ENCODE measurements around the gene CSRP1. TPM values are rescaled to one million over a fixed set of nuclear protein-coding genes. Genes with fewer than 3 reads are reported as not detected.

The CSRP1 gene
- total RNA-seq, 2 donors from 2014 or later, result 16.1 to 17.7 TPM

DNA sequence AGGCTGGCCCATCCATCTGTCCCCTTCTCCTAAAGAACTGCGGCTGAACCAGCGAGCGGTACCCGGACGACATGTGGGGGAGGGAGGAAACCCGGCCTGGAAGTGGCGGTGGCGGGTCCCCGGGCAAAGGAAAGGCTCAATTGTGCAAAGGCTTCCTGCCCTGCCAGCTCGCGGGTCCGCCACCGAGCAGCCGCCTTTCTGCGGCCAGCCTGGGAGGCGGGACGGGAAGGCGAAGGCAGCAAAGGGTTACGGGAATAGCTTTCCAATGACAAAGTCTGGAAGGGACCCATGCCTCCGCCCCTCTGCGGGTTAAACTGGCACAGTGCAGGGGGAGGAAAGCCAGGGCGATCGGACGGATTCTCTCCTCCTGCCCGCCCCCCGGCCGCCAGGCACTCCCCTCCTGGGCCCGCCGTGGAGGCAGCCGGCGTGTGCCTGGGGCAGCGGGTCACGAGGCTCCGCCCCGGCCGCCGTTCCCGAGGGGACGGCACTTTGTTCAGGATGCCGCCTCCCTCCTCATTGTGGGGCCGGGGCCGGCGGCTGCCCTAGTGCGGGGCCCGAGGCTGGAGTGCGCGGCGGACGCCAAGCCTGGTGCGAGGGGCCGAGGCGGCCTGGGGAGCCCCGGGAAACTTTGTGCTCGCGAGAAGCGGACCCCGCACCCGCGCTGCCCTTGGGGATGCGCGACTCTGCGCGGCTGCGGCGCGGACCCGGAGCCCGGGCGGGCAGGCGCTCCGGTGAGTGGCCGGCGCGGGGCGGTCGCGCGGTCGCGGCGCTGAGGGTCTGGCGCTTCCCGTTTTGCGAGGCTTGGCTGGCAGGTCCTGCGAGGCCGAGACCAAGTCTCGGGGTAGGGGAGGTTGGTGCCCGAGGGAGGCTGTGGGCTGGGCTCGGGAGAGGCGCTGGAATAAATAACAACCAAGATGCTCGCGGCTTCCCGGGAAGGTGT lies 32.0 kb upstream of the CSRP1 start, which contains the start of gene NAV1:
NAV1 (plus strand) TSS at position 516 of the 940 bp plus-strand sequence. CDS start 83,758 bp downstream, outside the sequence.
- Mint-ChIP-seq H3K9me3 (no peaks in the 10 kb centered on the region), H3K4me1 (peaks cover 37% of the 10 kb centered on the region), H3K27me3 (ENCODE audit: insufficient read depth) (peaks cover 56% of the 10 kb centered on the region), H3K4me3 (peak within 1 kb of the TSS; percentile 80), H3K36me3 (ENCODE audit: low read depth) (no peaks in the 10 kb centered on the region), H3K27ac (peak within 1 kb of the TSS; percentile 91)
- TF ChIP-seq, protein P1, sequence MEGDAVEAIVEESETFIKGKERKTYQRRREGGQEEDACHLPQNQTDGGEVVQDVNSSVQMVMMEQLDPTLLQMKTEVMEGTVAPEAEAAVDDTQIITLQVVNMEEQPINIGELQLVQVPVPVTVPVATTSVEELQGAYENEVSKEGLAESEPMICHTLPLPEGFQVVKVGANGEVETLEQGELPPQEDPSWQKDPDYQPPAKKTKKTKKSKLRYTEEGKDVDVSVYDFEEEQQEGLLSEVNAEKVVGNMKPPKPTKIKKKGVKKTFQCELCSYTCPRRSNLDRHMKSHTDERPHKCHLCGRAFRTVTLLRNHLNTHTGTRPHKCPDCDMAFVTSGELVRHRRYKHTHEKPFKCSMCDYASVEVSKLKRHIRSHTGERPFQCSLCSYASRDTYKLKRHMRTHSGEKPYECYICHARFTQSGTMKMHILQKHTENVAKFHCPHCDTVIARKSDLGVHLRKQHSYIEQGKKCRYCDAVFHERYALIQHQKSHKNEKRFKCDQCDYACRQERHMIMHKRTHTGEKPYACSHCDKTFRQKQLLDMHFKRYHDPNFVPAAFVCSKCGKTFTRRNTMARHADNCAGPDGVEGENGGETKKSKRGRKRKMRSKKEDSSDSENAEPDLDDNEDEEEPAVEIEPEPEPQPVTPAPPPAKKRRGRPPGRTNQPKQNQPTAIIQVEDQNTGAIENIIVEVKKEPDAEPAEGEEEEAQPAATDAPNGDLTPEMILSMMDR (conservative IDR thresholded peaks at IDR 0.05), result peak; percentile 22
- H3K27me3 ChIP-seq (ENCODE audit: control insufficient read depth, insufficient read depth, low read length, poor library complexity, severe bottlenecking), result peaks cover 36% of the 10 kb centered on the region
- no peaks in the 10 kb centered on the region for H3K36me3 ChIP-seq (ENCODE audit: control insufficient read depth, insufficient read depth, low read length)
- no peaks in the 10 kb centered on the region for H3K9me3 ChIP-seq (ENCODE audit: control insufficient read depth, low read length)
- no peaks in the 10 kb centered on the region for H3K4me1 ChIP-seq (ENCODE audit: control insufficient read depth, insufficient read depth, low read length)
- 0 to 1% methylated on average over 29 to 93 of the region's 93 CpGs for WGBS, 2 experiments (ENCODE audit: insufficient coverage in 1 of 2, insufficient read length in 1 of 2)
- H3K9ac ChIP-seq (ENCODE audit: extremely low read depth, low read length, poor library complexity, severe bottlenecking), result peak within 1 kb of the TSS; percentile 79
- peak; percentile 88 for DNase-seq
- H3K4me3 ChIP-seq (ENCODE audit: low read length), result peak within 1 kb of the TSS; percentile 88
- H3K27ac ChIP-seq (ENCODE audit: low read depth, low read length), result peak within 1 kb of the TSS; percentile 64

DNA sequence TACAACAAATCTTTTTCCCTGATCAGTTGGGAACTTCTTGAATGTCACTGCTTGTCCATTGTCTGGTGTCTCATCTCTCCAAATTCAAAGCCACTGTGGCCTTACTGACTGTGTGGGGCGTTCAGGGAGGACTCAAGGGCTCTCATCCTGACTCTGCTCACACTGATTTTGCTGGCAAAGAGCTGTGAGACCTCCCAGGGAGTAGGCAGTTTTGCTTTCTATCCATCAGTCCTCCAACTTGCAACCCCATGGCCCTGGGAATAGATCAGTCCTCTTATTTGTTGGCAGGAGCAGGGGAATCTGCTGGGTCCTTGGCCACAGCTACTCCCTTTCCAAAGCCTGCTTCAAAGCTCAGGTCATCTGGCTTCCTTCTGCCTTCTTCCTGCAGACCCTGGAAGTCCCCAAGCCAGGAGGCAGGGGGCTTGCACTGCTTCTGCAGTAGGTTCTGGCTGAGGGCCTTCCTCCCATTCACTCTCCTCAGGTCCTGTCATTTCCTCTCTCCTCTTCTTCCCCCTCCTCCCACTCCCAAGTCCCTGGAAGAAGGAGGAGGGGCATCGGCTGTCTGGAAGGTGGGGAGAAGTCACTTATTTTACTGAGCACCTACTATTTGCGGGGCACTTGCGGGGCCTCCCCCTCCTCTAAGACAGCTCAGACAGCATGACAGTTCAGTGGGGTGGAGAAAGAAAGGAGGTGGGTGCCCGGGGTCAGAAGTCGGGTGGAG lies 31.1 kb upstream of the CSRP1 start:
- H3K9ac ChIP-seq (ENCODE audit: extremely low read depth, low read length, poor library complexity, severe bottlenecking), result peak overlapping the region; percentile 79
- Mint-ChIP-seq H3K27me3 (ENCODE audit: insufficient read depth) (peaks cover 56% of the 10 kb centered on the region), H3K4me1 (peaks cover 32% of the 10 kb centered on the region), H3K36me3 (ENCODE audit: low read depth) (no peaks in the 10 kb centered on the region), H3K9me3 (no peaks in the 10 kb centered on the region), H3K4me3 (peak overlapping the region; percentile 80), H3K27ac (peak overlapping the region; percentile 72)
- H3K4me3 ChIP-seq (ENCODE audit: low read length), result peak overlapping the region; percentile 88
- H3K4me1 ChIP-seq (ENCODE audit: control insufficient read depth, insufficient read depth, low read length), result no peaks in the 10 kb centered on the region
- WGBS, 2 experiments (ENCODE audit: insufficient coverage in 1 of 2, insufficient read length in 1 of 2), result 15 to 33% methylated on average over 2 to 6 of the region's 6 CpGs
- H3K27ac ChIP-seq (ENCODE audit: low read depth, low read length), result peak overlapping the region; percentile 37
- TF ChIP-seq, protein P1 (conservative IDR thresholded peaks at IDR 0.05), result no peak
- H3K27me3 ChIP-seq (ENCODE audit: control insufficient read depth, insufficient read depth, low read length, poor library complexity, severe bottlenecking), result peaks cover 36% of the 10 kb centered on the region
- no peaks in the 10 kb centered on the region for H3K36me3 ChIP-seq (ENCODE audit: control insufficient read depth, insufficient read depth, low read length)
- H3K9me3 ChIP-seq (ENCODE audit: control insufficient read depth, low read length), result no peaks in the 10 kb centered on the region
- peak; percentile 75 for DNase-seq

DNA sequence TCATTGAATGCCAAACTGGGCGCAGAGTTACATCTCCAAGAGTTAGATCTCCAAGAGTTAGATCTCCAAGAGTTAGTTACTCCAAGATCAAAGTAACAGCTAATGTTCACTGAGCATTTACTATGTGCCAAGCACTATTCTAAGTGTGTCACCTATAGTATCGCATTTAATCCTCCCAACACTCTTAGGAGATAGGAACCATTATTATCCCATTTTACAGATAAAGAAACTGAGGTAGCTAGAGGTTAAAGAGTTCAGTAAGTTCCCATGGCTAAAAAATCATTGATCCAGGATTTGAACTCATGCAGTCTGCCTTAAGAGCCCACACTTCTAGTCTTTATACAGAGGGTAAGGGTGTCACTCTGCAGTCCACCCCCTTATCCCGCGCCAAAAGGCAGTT lies 30.5 kb upstream of the CSRP1 start:
- Histone ChIP-seq H3K4me1 (ENCODE audit: control insufficient read depth, insufficient read depth, low read length) (no peaks in the 10 kb centered on the region), H3K27me3 (ENCODE audit: control insufficient read depth, insufficient read depth, low read length, poor library complexity, severe bottlenecking) (peaks cover 36% of the 10 kb centered on the region), H3K27ac (ENCODE audit: low read depth, low read length) (no peak overlapping the region), H3K9ac (ENCODE audit: extremely low read depth, low read length, poor library complexity, severe bottlenecking) (no peak overlapping the region), H3K9me3 (ENCODE audit: control insufficient read depth, low read length) (no peaks in the 10 kb centered on the region), H3K4me3 (ENCODE audit: low read length) (no peak overlapping the region), H3K36me3 (ENCODE audit: control insufficient read depth, insufficient read depth, low read length) (no peaks in the 10 kb centered on the region)
- Mint-ChIP-seq H3K9me3 (no peaks in the 10 kb centered on the region), H3K36me3 (ENCODE audit: low read depth) (no peaks in the 10 kb centered on the region), H3K4me3 (no peak overlapping the region), H3K27me3 (ENCODE audit: insufficient read depth) (peaks cover 57% of the 10 kb centered on the region), H3K4me1 (peaks cover 29% of the 10 kb centered on the region), H3K27ac (no peak overlapping the region)
- 82 to 95% methylated on average over 3 to 4 of the region's 4 CpGs for WGBS, 2 experiments (ENCODE audit: insufficient coverage in 1 of 2, insufficient read length in 1 of 2)
- DNase-seq, result no peak
- TF ChIP-seq, protein P1 (conservative IDR thresholded peaks at IDR 0.05), result no peak
